NCI-H345 treated with DMSO at 0.1 percent for 48 hours (cell line): ENCODE data around the gene FBXO24.
A peak's percentile ranks its signal among the peaks of the same experiment; 100 is the strongest.

ENCODE experiments used
- DNase-seq: peaks from one replicate; lab custom pipeline; 2025; ENCODE audit not compliant: unreplicated experiment; lab: John Stamatoyannopoulos, UW

Gene FBXO24

DNA sequence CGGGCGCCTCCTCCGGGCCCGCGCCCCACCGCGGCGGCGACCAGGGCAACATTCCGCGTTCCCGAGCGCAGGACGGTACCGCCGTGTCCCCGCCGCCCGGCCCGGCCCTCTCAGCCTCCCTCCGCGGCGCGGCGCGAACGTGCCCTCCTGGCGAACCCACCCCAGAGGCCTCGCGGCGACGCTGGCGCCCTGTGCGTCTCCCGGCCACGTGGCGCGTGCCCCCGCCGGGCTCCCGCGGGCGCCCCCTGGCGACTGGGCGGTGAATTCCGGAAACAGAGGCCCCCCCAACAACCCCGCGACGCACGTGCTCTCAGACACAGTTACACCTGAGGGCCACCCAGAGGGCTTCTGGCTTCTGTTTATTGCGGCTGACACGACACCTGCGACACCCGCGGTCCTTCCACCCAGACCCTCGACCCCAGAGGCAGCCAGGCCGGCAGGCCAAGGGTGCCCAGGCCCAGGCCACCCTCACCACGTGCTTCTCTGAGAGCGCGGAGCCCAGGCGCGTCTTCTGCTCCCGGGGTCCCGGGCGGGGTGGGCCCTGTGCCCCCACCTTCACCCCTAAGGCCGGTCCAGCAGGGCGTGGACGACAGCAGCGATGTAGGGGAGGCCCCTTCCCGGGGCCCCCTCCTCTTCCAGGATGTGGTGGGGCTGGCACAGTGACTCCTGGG lies 12.3 kb upstream of the FBXO24 start, which contains the start of gene SAP25:
SAP25 (minus strand) TSS at position 210 of the 671 bp plus-strand sequence; CDS start at position 52, 158 bp downstream.
- no peak for DNase-seq

DNA sequence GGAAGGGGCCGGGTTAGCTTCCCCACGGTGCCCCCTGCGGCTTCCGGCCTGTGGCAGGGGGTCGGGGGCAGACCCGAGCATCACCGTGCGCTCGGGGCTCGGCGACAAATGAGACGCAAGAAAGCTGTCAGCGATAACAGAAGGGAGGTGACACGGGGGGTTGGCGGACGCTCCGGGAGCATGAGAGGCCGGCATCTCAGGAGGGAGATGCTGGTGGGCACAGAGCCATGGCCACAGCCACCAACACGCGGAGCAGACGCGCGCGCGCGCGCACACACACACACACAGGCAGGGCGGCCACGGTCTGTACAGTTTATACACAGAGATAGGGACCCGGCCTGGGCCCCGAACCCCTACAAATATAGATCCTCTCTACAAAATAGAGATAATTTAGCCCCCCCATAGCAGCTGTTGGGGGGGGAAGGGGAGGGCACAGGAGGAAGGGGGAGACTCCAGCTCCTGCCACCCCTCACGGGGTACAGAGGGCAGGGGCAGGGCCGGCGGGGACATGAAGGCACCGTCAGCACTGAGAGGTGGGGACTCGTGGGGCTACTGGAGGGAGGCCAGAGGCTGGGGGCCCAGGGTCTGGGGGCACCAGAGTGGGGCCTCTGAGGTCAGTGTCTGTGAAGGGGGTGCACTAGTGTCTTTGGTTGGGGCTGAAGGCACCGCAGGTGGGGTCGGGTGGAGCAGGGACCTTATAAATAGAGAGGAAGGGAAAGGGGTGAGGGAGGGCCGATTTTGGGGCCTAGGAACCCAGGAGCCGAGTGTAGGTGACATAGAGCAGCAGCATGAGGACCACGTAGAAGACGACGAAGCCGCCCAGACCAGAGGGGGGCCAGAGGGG lies 11.5 kb upstream of the FBXO24 start:
- no peak for DNase-seq

DNA sequence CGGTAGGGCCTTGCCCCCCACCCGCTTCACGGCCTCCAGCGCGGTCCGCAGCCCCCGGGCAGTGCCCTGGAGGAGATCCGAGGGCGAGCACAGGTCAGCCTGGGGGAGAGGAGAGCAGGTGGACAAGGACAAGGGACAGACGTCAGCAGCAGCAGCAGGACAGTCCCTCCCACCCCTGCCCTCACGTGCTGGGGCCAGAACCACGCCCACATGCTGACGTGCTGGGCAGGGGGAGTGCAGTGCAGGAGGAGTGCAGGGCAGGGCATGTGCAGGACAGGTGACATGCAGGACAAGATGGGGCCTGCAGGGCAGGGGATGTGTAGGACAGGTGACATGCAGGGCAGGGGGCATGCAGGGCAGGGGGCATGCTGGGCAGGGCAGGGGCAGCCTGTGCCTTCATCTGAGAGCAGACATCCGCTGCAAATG lies 10.9 kb upstream of the FBXO24 start:
- no peak for DNase-seq

DNA sequence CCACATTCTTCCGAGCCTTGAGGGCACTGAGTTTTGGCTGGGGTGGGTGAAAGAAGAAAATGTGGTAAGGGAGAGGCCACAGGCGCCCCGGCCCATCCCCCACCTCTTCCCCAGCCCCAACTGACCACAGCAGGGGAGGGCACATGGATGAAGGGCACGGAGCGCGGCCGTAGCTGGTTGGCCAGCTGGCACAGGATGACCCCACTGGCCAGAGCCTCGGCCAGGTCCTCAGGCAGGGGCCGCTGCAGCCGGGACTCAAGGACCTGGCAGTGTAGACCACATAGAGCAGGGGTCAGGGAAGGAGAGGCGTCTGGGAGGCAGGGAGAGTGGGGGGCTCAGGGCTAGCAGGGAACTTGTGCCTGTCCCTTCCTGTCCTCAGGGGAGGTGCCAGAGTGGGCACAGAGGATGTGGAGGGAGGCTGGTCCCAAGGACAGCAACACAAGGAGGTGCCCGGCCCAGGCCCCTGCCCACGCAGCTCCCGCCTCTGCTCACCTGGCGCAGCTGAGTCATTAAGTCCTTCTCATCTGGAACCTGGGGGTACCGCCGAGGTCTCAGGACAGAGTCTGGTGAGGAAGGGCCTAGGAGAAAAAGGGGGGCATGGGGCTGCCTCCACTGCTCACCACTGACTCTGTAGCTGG lies 10.3 kb upstream of the FBXO24 start:
- DNase-seq: no peak

DNA sequence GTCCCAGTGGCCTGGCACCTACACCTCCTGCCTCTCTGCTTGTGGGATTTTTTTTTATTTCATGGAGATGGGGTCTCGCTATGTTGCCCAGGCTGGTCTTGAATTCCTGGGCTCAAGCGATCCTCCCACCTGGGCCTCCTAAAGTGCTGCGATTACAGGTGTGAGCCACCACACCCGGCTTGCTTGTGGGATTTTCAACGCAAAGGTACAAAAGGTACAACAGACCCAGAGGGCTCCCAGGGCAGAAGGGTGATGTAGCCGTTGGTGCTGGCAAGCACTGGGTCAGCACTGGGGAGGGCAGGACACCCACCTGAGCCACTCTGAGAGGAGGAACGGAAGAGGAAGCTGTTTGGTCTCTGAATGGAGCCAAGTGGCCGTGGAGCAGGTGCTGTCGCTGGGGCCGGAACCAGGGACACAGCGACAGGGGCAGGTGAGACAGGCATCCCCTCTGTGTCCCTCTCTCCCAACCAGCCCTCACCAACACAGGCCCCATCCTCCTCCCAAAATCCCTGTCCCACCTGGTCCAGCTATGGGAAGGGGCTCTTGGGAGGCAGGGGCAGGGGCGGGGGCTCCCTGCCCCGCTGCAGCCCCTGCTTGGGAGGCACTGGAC lies 9.6 kb upstream of the FBXO24 start:
- DNase-seq: no peak

DNA sequence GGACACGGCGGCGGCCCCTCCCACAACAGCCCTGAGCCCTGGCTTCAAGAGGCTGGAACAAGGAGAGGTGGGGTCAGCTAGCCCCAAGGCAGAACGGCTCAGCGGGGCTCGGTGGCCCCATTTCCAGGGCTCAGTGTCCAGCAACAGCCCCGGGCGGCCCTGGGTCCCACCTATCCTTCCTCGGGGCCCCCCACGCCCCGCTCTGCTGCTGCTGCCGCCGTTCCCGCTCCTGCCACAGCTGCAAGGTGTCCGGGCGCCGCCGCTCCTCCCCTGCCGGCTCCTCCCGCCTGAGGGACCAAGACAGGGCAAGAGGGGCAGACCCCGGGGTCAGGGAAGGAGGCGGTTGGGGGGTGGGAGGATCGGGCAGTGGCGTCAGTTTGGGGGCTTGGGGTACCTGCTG lies 9.0 kb upstream of the FBXO24 start:
- DNase-seq: no peak

DNA sequence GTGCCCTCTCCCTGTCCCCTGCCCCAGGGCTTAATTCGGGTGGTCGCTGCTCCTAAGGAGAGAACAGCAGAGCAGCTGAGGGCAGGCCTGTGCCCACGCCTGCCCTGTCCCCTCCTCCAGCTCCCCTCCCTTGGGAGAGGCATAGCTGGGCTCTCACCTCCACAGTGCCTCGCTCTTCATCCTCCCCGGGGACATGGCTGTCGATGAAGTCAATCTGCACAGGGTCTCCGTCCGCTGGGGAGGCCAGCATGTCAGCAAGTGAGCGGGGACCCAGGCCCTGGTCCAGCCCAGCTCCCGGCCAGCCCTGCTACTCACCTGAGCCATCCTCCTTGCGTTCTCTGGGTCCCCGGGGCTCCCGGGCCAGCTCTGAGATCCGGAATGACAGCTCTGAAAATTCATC lies 8.6 kb upstream of the FBXO24 start:
- no peak for DNase-seq

DNA sequence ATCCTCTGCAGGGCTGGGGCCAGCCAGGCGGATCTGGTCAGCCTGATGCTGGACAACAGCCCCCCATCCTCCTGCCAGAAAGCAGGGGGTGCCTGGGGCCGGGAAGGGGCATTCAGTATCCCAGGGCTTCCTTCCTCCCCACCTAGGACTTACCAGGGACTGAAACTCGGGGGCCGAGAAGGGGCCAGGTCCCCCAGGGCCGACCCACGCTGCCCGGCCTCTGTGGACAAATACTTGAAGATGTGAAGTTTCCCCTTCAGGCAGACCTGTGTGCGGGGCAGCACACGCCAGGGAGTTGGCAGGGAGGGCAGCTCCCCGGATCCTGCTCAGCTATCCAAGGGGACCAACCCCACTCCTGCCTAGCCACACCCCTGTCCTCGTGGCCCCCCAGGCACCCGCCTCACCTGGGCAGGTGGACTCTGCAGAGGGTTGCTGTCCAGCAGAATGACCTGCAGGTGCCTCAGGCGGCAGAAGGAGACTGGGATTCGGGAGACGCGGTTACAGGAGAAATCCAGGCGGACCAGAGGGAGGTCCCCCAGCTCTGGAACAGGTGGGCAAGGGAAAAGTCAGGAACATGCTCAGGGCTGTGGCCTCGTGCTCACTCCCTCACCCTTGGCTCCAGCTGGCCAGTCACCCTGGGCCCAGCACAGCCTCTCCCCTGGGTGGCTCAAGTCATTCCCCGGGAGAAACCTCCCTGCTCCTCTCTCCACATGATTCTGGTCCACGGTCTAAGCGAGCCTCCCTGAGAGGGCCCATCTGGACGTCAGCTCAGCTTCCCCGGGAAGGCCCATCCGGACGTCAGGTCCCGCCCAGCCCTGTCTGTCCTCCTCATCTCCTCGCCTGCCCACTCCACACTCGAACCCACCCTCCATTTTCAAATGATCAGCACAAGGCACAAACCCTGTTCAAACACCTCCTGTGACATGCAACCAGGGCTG lies 7.6 kb upstream of the FBXO24 start:
- no peak for DNase-seq

DNA sequence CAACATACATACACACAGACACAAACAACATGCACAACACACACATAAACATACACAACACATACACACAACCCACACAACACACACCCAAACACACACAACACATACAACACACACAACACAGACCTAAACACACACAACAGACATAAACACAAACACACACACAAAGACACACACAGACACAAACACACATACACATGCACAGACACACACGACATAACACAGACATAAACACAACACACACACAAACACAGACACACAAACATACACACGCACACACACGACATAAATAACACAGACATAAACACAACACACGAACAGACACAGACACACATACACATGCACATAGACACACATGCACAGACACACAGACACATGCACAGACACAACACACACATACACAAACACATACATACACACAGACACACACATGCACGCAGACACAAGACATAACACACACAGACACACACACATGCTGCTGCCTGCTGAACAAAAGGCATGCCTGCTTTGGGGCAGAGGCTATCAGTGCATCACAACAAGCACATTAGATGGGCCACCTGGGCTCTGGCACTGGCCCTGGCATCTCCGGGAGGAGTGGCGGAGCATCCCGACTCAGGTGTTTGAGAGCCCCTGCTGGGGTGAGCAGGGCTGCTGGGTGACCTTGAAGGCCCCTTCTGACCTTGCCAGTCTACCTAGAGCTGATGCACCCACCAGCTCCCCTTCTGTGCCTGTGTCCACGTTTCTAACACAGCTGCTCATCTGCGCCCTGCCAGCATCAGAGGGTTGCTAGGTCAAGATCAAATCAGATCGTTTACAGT lies 5.5 kb upstream of the FBXO24 start:
- no peak for DNase-seq

DNA sequence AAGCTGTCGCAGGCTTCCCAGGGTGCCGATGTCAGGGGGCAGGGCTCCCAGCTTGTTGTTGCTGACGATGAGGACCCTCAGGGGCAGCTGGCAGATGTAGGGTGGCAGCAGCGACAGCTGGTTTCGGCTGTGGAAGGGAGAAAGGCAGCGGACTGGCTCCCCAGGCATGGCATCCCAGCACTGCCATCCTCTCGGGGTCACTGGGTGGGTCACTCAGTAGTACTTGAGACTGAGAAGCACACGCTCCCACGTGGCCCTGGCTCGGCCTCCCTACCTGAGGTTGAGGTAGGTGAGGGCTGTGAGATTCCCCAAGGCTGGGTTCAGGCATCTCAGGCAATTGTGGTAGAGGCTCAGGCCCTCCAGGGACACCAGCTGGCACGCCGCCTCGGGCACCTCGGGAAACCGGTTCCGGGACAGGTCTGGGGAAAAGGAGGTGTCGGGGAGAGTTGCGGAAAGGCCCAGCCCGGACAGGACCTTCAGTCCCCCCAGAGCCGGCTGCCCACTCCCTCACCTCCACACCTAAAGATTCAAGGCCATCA lies 4.0 kb upstream of the FBXO24 start:
- DNase-seq: no peak

DNA sequence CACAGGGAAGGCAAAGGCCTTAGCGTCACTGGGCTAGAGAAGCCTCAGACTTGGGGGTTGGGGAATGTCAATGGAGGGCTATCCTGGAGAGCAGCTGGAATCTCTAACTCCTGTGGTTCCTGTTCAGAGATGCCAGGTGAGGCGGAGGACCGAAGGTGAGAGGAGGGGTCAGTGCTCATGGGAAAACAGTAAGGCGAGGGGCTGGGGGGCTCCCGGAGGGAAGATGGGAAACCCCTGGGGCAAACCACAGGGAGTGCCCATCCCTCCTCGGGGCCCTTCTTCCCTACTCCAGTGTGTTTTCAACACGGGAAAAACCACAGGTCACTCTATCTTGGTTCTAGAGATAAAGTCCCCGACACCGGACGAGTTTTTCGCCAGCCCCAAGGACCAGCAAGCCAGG lies 3.5 kb upstream of the FBXO24 start:
- DNase-seq: no peak

DNA sequence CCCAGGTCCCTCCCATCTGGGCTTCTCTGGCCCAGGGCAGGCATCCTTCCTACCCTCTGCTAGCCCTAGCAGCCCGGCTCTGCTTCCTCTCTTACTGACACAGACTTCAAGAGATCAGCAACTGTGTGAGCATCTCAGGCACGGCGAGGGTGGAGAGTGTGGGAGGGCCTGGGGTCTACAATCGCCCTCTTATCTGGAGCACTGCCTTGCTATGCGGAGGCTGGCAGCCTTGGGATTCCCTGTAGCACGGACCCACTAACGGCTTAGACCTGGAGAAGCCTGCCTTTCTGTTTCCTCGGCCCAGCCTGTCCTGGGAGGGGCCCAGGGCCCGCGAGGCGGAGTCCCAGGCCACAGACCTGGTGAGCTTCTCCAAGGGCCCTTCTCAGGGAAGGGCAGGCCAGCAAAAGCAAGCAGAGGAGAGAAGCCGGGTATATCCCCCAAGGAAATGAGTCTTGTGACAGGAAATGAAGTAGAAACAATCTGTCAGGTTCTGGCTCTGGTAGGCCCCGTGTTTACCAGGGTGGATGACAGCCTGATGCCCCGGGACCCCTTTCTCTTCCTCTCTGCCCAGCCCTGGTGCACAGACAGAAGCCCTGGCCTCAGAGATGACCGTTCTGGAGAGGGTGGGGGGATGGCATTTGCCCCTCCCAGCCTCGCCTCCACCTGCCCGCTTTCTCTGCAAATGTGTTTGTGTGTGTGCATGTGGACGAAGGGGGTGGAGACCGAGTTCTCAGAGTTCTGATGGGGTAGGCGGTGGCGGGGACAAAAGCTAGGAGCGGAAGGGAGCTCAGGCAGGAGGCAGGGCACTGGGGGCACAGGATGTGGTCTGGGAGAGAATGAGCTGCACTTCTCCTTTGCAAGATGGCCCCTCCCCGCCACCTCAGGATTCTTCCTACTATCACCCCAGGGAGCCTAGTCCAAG lies 2.7 kb upstream of the FBXO24 start:
- DNase-seq: no peak

DNA sequence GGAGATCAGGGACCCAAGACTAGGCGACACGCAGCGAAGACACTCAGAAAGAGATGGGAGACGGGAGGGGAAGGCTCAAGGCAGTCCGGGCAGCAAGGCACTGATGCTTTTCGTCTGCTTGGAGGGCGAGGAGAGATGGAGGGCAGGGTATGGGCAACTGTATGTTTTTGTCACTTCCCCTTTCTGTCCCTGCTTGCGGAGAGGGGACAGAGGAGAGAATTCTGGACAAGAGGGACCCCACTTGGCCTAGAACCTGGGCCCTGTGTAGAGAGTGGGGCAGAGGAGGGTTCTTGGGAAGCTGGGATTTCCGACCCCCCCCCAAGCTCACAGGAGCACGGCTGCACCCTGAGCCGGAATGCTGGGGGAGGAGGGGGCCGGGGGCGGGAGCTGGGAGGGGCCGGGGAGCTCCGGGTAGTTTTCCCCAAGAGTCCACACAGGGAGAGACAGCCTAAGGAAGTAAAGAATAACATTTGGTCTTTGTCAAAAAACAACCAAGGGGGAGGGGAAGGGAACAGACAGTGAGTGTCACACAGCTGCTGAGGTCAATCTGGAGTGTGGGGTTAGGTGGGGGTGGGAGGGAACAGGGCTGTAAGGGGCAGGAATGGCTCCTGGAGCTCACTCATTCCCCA lies 2.0 kb upstream of the FBXO24 start:
- DNase-seq: no peak

DNA sequence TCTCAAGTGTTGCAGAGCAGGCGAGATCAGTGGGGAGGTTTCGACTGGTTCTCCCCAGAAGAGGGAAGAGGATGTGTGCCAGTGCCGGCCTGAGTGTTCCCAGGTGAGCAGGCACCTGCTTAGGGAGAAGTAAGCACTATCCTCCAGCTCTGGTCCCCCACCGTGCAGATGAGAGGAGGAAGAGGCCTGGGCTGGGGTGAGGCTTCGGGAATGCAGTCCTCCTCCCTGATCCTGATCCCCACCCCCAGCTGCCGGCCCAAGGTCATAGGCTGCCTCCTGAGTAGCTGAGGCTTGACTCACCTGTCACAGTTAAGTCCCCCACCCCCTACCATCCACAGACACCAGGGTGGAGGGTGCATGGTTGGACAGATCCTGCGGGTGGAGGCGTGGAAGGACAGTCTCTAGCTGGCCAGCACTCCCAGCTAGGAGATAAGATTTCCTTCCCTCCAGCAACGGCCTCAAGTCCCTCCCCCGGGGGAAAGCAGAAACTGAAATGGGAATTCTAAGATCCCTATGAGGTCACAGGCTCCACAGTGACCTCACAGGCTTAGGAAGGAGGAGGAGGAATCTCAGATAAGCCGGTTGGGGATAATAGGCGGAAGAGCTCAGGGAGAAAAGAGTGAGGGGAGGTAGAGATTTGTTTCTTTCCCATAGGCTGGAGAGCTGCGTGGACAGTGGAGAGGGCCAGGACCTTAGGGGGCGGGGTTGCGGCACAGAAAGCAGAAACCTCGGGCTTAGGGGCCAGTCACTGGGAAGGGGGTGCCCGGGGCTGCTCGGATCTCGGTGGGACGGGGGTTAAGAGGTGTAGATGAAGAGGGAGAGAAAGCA lies 1.2 kb upstream of the FBXO24 start:
- no peak for DNase-seq

DNA sequence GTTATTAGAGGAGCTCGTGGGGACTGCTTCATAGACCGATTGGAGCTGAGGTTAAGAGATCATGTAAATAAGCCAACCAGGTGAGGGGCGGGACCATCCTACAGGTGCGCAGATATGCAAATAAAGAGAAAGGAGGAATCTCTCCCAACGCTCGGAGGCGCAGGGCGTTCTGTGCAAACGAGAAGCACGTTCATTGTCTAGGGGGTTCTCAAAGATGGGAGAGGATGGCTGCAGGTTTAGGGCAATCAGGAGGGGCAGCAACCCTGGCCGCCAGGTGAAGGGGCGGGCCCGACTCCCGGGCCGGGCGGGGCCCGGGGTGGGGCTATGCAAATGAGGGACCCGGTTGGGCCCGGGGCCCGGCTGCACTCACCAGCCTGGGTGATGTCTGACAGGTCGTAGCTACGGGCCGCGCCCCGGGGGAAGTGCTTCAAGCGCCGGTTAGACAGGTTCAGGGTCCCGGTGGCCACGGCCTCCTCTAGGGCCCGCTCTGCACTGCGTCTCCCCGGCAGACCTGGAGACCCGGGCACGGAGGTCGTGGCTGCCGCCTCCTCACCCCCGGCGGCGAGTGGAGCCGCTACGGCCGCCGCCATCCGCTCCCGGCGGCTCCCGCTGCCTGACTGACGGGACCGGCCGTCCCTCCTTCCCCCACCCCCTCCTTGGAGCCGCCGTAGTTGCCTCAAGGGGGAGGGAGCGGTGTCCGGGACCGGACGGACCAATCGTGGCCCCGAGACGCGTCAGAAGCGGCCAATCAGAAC lies 440 bp upstream of the FBXO24 start, which contains the start of gene LRCH4:
LRCH4 (minus strand) TSS at position 619 of the 755 bp plus-strand sequence; CDS start at position 590, 29 bp downstream.
- DNase-seq: peak; percentile 53

DNA sequence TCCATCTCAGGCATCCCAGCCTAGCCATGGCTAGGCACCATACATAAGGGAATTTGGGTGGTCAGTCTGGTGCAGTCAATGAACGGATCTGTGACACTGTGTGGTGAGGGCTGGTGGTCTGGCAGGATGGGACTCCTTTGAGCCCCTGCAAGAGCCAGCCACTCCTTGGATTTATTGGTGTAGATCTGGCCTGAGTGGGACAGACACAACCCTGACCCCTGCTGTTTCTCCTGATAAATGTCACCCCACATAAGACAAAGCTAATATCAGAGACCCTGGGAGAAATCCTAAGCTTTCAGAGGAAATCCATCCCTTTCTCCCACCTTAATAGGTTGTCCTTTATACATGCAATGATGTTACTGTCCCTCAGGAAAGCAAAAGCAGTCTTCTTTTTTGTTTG lies 2.3 kb downstream of the FBXO24 start:
- DNase-seq: no peak
